ENCODE measurements around the gene GCGR. TPM values are rescaled to one million over a fixed set of nuclear protein-coding genes. Genes with fewer than 3 reads are reported as not detected.

GCGR gene
- polyA plus RNA-seq, 2 of the 4 experiments (the other 2 are of a cell fraction), result 0.19 to 0.45 TPM

GRCh38 chr17:81843713-81844326, 39.9 kb downstream of the GCGR start:
- CTCF ChIA-PET, result interaction anchor here (0.8 to 6.0 kb wide), 5 partner anchors 9 to 109 kb away, joined by 3 to 32 read pairs (median 4); no protein-coding TSS in a partner anchor
- POLR2A ChIA-PET, result interaction anchor here (2.0 to 2.1 kb wide), 2 partner anchors 11 to 17 kb away, joined by 5 to 7 read pairs; partner anchors contain the start of genes MCRIP1 and P4HB
- H3K4me1 ChIP-seq, result no peaks in the 10 kb centered on the region
- no peak for FAIRE-seq
- no peak overlapping the region for H3K27ac ChIP-seq
- TF ChIP-seq HMGXB4 (CRISPR knock-in tag; IDR thresholded peaks at IDR 0.05; ENCODE audit: borderline replicate concordance) (no peak), NR3C1 (IDR thresholded peaks at IDR 0.05) (no peak), HOXB13 (CRISPR knock-in tag; IDR thresholded peaks at IDR 0.05; ENCODE audit: low read depth) (no peak), JUN (IDR thresholded peaks at IDR 0.05) (no peak), RFX5 (IDR thresholded peaks at IDR 0.05) (no peak), MAFK (IDR thresholded peaks at IDR 0.05; ENCODE audit: partially characterized antibody) (no peak), FOSL2 (IDR thresholded peaks at IDR 0.05) (no peak), FOSL2 (CRISPR knock-in tag; IDR thresholded peaks at IDR 0.05) (no peak), FOSB (CRISPR knock-in tag; IDR thresholded peaks at IDR 0.05) (no peak), ZNF302 (CRISPR knock-in tag; IDR thresholded peaks at IDR 0.05) (no peak), CBX8 (IDR thresholded peaks at IDR 0.05) (no peak), MAX (IDR thresholded peaks at IDR 0.05) (no peak), ESRRA (IDR thresholded peaks at IDR 0.05; ENCODE audit: borderline replicate concordance, low read length) (no peak), KDM1A (IDR thresholded peaks at IDR 0.05; ENCODE audit: low read depth) (no peak), NFE2L2 (conservative IDR thresholded peaks at IDR 0.05; ENCODE audit: low read length) (no peak), ZC3H11A (IDR thresholded peaks at IDR 0.05) (no peak)
- no peak overlapping the region for H3K4me3 ChIP-seq
- no peaks in the 10 kb centered on the region for H3K9me3 ChIP-seq
- no peak for ATAC-seq
- DNase-seq (ENCODE audit: low read depth in 1 of 2, low spot score in 1 of 2), result no peak
- no peak overlapping the region for H3K4me2 ChIP-seq
- 95% methylated on average over 29 of the region's 30 CpGs for WGBS (ENCODE audit: missing lambda C conversion rate)

- ChIA-PET POLR2A (interaction anchor here (2.1 kb wide), 1 partner anchor 11 kb away, joined by 7 read pairs; the partner anchor contains the start of gene MCRIP1), CTCF (interaction anchor here (0.8 to 12.1 kb wide), 5 partner anchors 8 to 111 kb away, joined by 3 to 96 read pairs (median 5); no protein-coding TSS in a partner anchor)
- Histone ChIP-seq H3K4me2 (no peak overlapping the region), H3K27ac (no peak overlapping the region), H3K4me1 (no peaks in the 10 kb centered on the region), H3K9me3 (no peaks in the 10 kb centered on the region), H3K4me3 (no peak overlapping the region)
- peak; percentile 14 to 37; a peak in 4 of 6 replicates for ATAC-seq
- DNase-seq (ENCODE audit: low read depth in 1 of 2, low spot score in 1 of 2), result no peak
- no peak for FAIRE-seq
- 90% methylated on average over 14 of the region's 14 CpGs for WGBS (ENCODE audit: missing lambda C conversion rate)
- TF ChIP-seq HEYL (CRISPR knock-in tag; IDR thresholded peaks at IDR 0.05) (no peak), EHF (CRISPR knock-in tag; IDR thresholded peaks at IDR 0.05) (no peak), NR3C1 (IDR thresholded peaks at IDR 0.05) (no peak), POLR2AphosphoS2 (conservative IDR thresholded peaks at IDR 0.05; ENCODE audit: low read length) (no peak), ZSCAN20 (CRISPR knock-in tag; IDR thresholded peaks at IDR 0.05) (no peak), EHMT2 (IDR thresholded peaks at IDR 0.05; ENCODE audit: low read depth) (no peak), RCOR1 (IDR thresholded peaks at IDR 0.05; ENCODE audit: low read depth, low read length) (no peak), FOSL2 (IDR thresholded peaks at IDR 0.05) (no peak), FOSL2 (CRISPR knock-in tag; IDR thresholded peaks at IDR 0.05) (no peak), CTCF (IDR thresholded peaks at IDR 0.05) (no peak), JUNB (IDR thresholded peaks at IDR 0.05) (no peak), TP53 (CRISPR knock-in tag; IDR thresholded peaks at IDR 0.05) (no peak), BCL3 (IDR thresholded peaks at IDR 0.05) (no peak), GATA3 (IDR thresholded peaks at IDR 0.05; ENCODE audit: borderline replicate concordance) (no peak), ZC3H11A (IDR thresholded peaks at IDR 0.05) (no peak)
Observed at GRCh38 chr17:81844327-81844851, 40.4 kb downstream of the GCGR start.
